H1 (cell line): ENCODE data around the gene DNAI1. TPM values are rescaled to one million over a fixed set of nuclear protein-coding genes. Genes with fewer than 3 reads are reported as not detected.
A peak's percentile ranks its signal among the peaks of the same experiment; 100 is the strongest.

Experiments used
- CTCF ChIA-PET: fragments of 300-600 bp; sonication (Branson Sonifier 250); formaldehyde crosslinking; loops from one replicate; lab custom pipeline; 2021; ENCODE audit not compliant: partially characterized antibody; lab: Charles Lee
- POLR2A ChIA-PET: fragments of 300-600 bp; sonication (Branson Sonifier 250); formaldehyde crosslinking; loops from one replicate; lab custom pipeline; 2021; ENCODE audit warnings: inconsistent platforms; ENCODE audit not compliant: partially characterized antibody; lab: Charles Lee
- DNase-seq, 2 experiments: peaks; one replicate each; pipeline versions ENCODE4 v3.0.0 to v3.0.0-alpha.2; 2010 to 2022; ENCODE audit warnings: low spot score in 2 of 2, low read depth in 1 of 2, mixed read lengths in 1 of 2
- FAIRE-seq: peaks from 2 replicates; lab custom pipeline; 2011; peaks lifted over from hg19 to GRCh38; lab: Jason Lieb, UNC
- H2AFZ ChIP-seq: 2 replicates; pipeline ENCODE4 v1.8.1; 2012; ENCODE audit warnings: low read length, inconsistent platforms
- H2AK5ac ChIP-seq: 2 replicates; pipeline ENCODE4 v1.6.1; 2013; ENCODE audit warnings: low read depth, low read length
- H2BK120ac ChIP-seq: replicated peaks from 2 replicates; pipeline ENCODE3; 2013; ENCODE audit warnings: low read depth, low read length, inconsistent platforms
- H2BK12ac ChIP-seq: 2 replicates; pipeline ENCODE4 v1.6.1; 2013; ENCODE audit warnings: low read depth, low read length
- H2BK15ac ChIP-seq: 2 replicates; pipeline ENCODE4 v1.6.1; 2013; ENCODE audit warnings: low read length
- H2BK20ac ChIP-seq: 2 replicates; pipeline ENCODE4 v1.6.1; 2013; ENCODE audit warnings: low read length
- H2BK5ac ChIP-seq: 2 replicates; pipeline ENCODE4 v1.6.1; 2013; ENCODE audit warnings: low read depth, low read length
- H3K14ac ChIP-seq: 2 replicates; pipeline ENCODE4 v1.6.1; 2013; ENCODE audit warnings: inconsistent platforms; ENCODE audit not compliant: insufficient read length
- H3K18ac ChIP-seq: 2 replicates; pipeline ENCODE4 v1.6.1; 2013; ENCODE audit warnings: low read length; ENCODE audit errors: extremely low read depth
- H3K23ac ChIP-seq: 2 replicates; pipeline ENCODE4 v1.6.1; 2013; ENCODE audit warnings: inconsistent platforms; ENCODE audit not compliant: insufficient read length
- H3K23me2 ChIP-seq: 2 replicates; pipeline ENCODE4 v1.6.1; 2013; ENCODE audit warnings: low read depth, low read length
- H3K27ac ChIP-seq: 2 replicates; pipeline ENCODE4 v1.6.1; 2011; ENCODE audit warnings: low read depth, low read length, inconsistent platforms
- H3K27me3 ChIP-seq, 4 experiments: replicated peaks in 1 of 4; 1 replicate in 1 of 4; 2 replicates in 3 of 4; pipeline versions ENCODE4 v1.6.1 to v1.8.1; 2011 to 2013; ENCODE audit warnings: low read length in 3 of 4, mild to moderate bottlenecking in 3 of 4, inconsistent platforms in 2 of 4, mixed read lengths in 2 of 4, moderate library complexity in 1 of 4; ENCODE audit not compliant: control insufficient read depth in 3 of 4, insufficient read depth in 3 of 4; ENCODE audit errors: extremely low read depth in 1 of 4
- H3K36me3 ChIP-seq, 4 experiments: 2 replicates each; pipeline versions ENCODE4 v1.6.1 to v1.8.1; 2011 to 2013; ENCODE audit warnings: mild to moderate bottlenecking in 4 of 4, low read length in 3 of 4, moderate library complexity in 2 of 4, control low read depth in 1 of 4, inconsistent platforms in 1 of 4; ENCODE audit not compliant: insufficient read depth in 4 of 4, control insufficient read depth in 2 of 4
- H3K4ac ChIP-seq: replicated peaks from 2 replicates; pipeline ENCODE3; 2013; ENCODE audit warnings: low read length, low read depth, mixed read lengths, inconsistent platforms; ENCODE audit not compliant: insufficient read length
- H3K4me1 ChIP-seq, 4 experiments: replicated peaks in 1 of 4; 1 replicate in 1 of 4; 2 replicates in 3 of 4; pipeline versions ENCODE4 v1.6.1 to v1.8.1; 2011 to 2013; ENCODE audit warnings: low read length in 3 of 4, inconsistent platforms in 2 of 4, mixed read lengths in 1 of 4; ENCODE audit not compliant: insufficient read depth in 4 of 4, control insufficient read depth in 3 of 4
- H3K4me2 ChIP-seq, 2 experiments: 2 replicates each; pipeline versions ENCODE4 v1.6.1 to v1.8.1; 2011 to 2013; ENCODE audit warnings: low read depth in 2 of 2, low read length in 2 of 2, control low read depth in 1 of 2, inconsistent platforms in 1 of 2, mild to moderate bottlenecking in 1 of 2; ENCODE audit not compliant: insufficient read depth in 1 of 2
- H3K4me3 ChIP-seq, 4 experiments: fragments of 200-600, 300-600 bp in 1 of 4; sonication (generic), shearing (Covaris generic), sonication (Bioruptor Twin) in 1 of 4; 2 replicates each; pipeline versions ENCODE4 v1.5.1 to v1.8.1; 2011 to 2016; ENCODE audit warnings: low read length in 4 of 4, low read depth in 3 of 4, control low read depth in 2 of 4, inconsistent platforms in 2 of 4, mild to moderate bottlenecking in 2 of 4, mixed read lengths in 1 of 4, moderate library complexity in 1 of 4; ENCODE audit not compliant: insufficient read depth in 2 of 4; ENCODE audit errors: extremely low read depth in 1 of 4
- H3K56ac ChIP-seq: replicated peaks from 2 replicates; pipeline ENCODE3; 2013; ENCODE audit warnings: low read depth, mild to moderate bottlenecking, mixed read lengths, low read length, inconsistent platforms; ENCODE audit not compliant: insufficient read length
- H3K79me1 ChIP-seq: 2 replicates; pipeline ENCODE4 v1.6.1; 2013; ENCODE audit warnings: low read depth, low read length, control low read depth
- H3K79me2 ChIP-seq, 2 experiments: 2 replicates each; pipeline versions ENCODE4 v1.6.1 to v1.8.1; 2012 to 2013; ENCODE audit warnings: low read length in 2 of 2, mild to moderate bottlenecking in 2 of 2, inconsistent platforms in 1 of 2; ENCODE audit not compliant: insufficient read depth in 2 of 2, control insufficient read depth in 1 of 2
- H3K9ac ChIP-seq, 4 experiments: replicated peaks in 1 of 4; 1 replicate in 1 of 4; 2 replicates in 3 of 4; pipeline versions ENCODE4 v1.6.1 to v1.8.1; 2011 to 2013; ENCODE audit warnings: low read depth in 3 of 4, low read length in 3 of 4, control low read depth in 2 of 4, mild to moderate bottlenecking in 2 of 4, moderate library complexity in 2 of 4, inconsistent platforms in 1 of 4; ENCODE audit errors: extremely low read depth in 1 of 4
- H3K9me3 ChIP-seq, 2 experiments: 2 replicates each; pipeline versions ENCODE4 v1.6.1 to v1.8.1; 2012 to 2013; ENCODE audit warnings: mild to moderate bottlenecking in 2 of 2, moderate library complexity in 2 of 2, control low read depth in 1 of 2, inconsistent platforms in 1 of 2, low read depth in 1 of 2, low read length in 1 of 2, mixed read lengths in 1 of 2; ENCODE audit not compliant: insufficient read depth in 2 of 2
- H4K20me1 ChIP-seq, 2 experiments: replicated peaks in 1 of 2; 2 replicates each; pipeline versions ENCODE3 to v1.8.1; 2011 to 2013; ENCODE audit warnings: inconsistent platforms in 2 of 2, low read length in 2 of 2, mild to moderate bottlenecking in 1 of 2; ENCODE audit not compliant: insufficient read depth in 2 of 2, control insufficient read depth in 1 of 2
- H4K5ac ChIP-seq: 2 replicates; pipeline ENCODE4 v1.6.1; 2013; ENCODE audit warnings: low read length, low read depth, mixed read lengths, inconsistent platforms; ENCODE audit not compliant: insufficient read length
- H4K8ac ChIP-seq: 2 replicates; pipeline ENCODE4 v1.8.0; 2013; ENCODE audit warnings: mild to moderate bottlenecking, moderate library complexity, low read length, inconsistent platforms; ENCODE audit not compliant: insufficient read depth; ENCODE audit errors: extremely low read depth
- H4K91ac ChIP-seq: replicated peaks from 2 replicates; pipeline ENCODE3; 2013; ENCODE audit warnings: low read length, mixed read lengths, inconsistent platforms; ENCODE audit not compliant: insufficient read length
- BRCA1 ChIP-seq: IDR thresholded peaks from 2 replicates; pipeline ENCODE4 v1.6.1; 2012; ENCODE audit warnings: low read depth, low read length, improper control_type of control experiment
- CBX8 ChIP-seq: fragments of 300-800, 300-1000 bp; sonication (generic); IDR thresholded peaks from 2 replicates; pipeline ENCODE4 v1.7.1; 2016; ENCODE audit warnings: low read depth, low read length, borderline replicate concordance
- CEBPB ChIP-seq: IDR thresholded peaks from 2 replicates; pipeline ENCODE4 v1.6.1; 2012; ENCODE audit warnings: low read depth, low read length
- EP300 ChIP-seq, 2 experiments: IDR thresholded peaks; 1 replicate in 1 of 2; 2 replicates in 1 of 2; pipeline ENCODE4 v1.6.1; 2011 to 2012; ENCODE audit warnings: low read depth in 2 of 2, low read length in 2 of 2, mild to moderate bottlenecking in 2 of 2, borderline replicate concordance in 1 of 2, inconsistent platforms in 1 of 2, moderate library complexity in 1 of 2
- GTF2F1 ChIP-seq: IDR thresholded peaks from 2 replicates; pipeline ENCODE4 v1.6.1; 2012; ENCODE audit warnings: low read depth, low read length, improper control_type of control experiment, borderline replicate concordance
- JUN ChIP-seq: IDR thresholded peaks from 2 replicates; pipeline ENCODE4 v1.6.1; 2011; ENCODE audit warnings: low read depth, mild to moderate bottlenecking, improper control_type of control experiment, low read length
- SRF ChIP-seq: IDR thresholded peaks from 2 replicates; pipeline ENCODE4 v1.6.1; 2011; ENCODE audit warnings: mild to moderate bottlenecking, low read depth, low read length, moderate library complexity
- TCF12 ChIP-seq: IDR thresholded peaks from 2 replicates; pipeline ENCODE4 v1.6.1; 2011; ENCODE audit warnings: low read depth, mild to moderate bottlenecking, low read length
- YY1 ChIP-seq: IDR thresholded peaks from 2 replicates; pipeline ENCODE4 v1.6.1; 2011; ENCODE audit warnings: low read depth, mild to moderate bottlenecking, low read length
- ZNF274 ChIP-seq: IDR thresholded peaks from 2 replicates; pipeline ENCODE4 v1.7.0; 2012; ENCODE audit warnings: low read length, borderline replicate concordance; ENCODE audit errors: extremely low read depth
- WGBS, 2 experiments: shearing (Covaris generic) in 1 of 2; methylation state at CpG; one replicate each; pipeline versions ENCODE4 v1.1.6 to v1.1.7; 2013 to 2015; ENCODE audit warnings: low lambda C conversion rate in 2 of 2, mixed read lengths in 2 of 2, inconsistent platforms in 1 of 2, low coverage in 1 of 2, missing lambda C conversion rate in 1 of 2; ENCODE audit not compliant: insufficient replicate concordance in 2 of 2, insufficient coverage in 1 of 2, insufficient read length in 1 of 2; ENCODE audit errors: extremely low coverage in 1 of 2, missing lambda C conversion rate in 1 of 2; 5-methylcytosine and 5-hydroxymethylcytosine counted together
- polyA plus RNA-seq, 7 experiments: library from polyadenylated mRNA; depleted of rRNA in 3 of 7; stranded (reverse) in 5 of 7; unstranded in 2 of 7; fragments of >200 nt in 5 of 7; fragments of 200-250 nt in 2 of 7; gene quantifications; 1 replicate in 5 of 7; 2 replicates in 1 of 7; 4 replicates in 1 of 7; pipeline versions ENCODE4 v1.2.1 to v1.2.3, GENCODE V29; 2011 to 2013; ENCODE audit warnings: missing spikeins in 2 of 7, mixed read lengths in 2 of 7
- total RNA-seq: library from RNA; stranded (reverse); fragmentation: NEBNext Ultra II Directional; extraction: Animal tissue kit (Norgen Biotek cat#: 25700); gene quantifications from 2 replicates; pipeline ENCODE4 v1.2.1, GENCODE V29; 2021
- TF ChIP-seq, protein P1 (sequence below), 3 experiments: IDR thresholded peaks; 1 replicate in 2 of 3; 2 replicates in 1 of 3; pipeline versions ENCODE4 v1.5.1 to v1.6.1; 2011; ENCODE audit warnings: low read length in 3 of 3, mild to moderate bottlenecking in 3 of 3, inconsistent platforms in 2 of 3, low read depth in 1 of 3, moderate library complexity in 1 of 3; ENCODE audit not compliant: insufficient read depth in 1 of 3; ENCODE audit errors: control extremely low read depth in 1 of 3

The DNAI1 gene
- total and polyA plus RNA-seq, 2 of the 8 experiments (the other 6 are each of a cell fraction or from before 2014, with no cell fraction given): 0.37 to 0.54 TPM

DNA sequence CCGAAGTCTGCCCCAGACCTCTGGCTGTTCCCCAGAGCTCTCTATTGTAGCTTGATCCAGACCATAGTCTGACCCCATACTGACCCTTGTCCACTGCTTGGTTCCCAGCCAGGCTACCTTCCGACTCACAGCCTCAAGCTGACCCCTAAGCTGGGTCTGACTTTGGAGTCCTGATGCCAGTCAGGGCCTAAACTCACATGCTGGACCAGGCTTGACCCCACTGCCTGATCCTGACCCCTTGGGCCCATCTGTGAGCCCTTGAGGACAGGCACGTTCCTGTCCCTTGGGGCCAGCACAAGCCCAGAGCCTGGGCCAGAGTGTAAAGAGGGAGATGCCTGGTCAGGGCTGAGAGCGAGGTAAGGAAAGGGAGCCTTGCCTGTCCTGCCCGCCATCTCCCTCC is 96.9 kb downstream of the DNAI1 start:
- Histone ChIP-seq H4K5ac (no peak overlapping the region), H3K23me2 (no peaks in the 10 kb centered on the region), H3K4me1 (peaks cover 10 to 29% (median 22%) of the 10 kb centered on the region in 4 experiments), H2BK12ac (no peak overlapping the region), H2BK120ac (no peak overlapping the region), H2BK15ac (no peak overlapping the region), H2AFZ (no peak overlapping the region), H3K36me3 (no peaks in the 10 kb centered on the region), H3K27ac (no peak overlapping the region), H3K27me3 (no peaks in the 10 kb centered on the region; a peak in 1 of 7 replicates), H4K20me1 (no peaks in the 10 kb centered on the region), H3K14ac (no peak overlapping the region), H3K4me3 (no peak overlapping the region), H2BK20ac (peak overlapping the region; percentile 92; the same call in 1 of the 2 replicates), H3K9ac (no peak overlapping the region), H3K56ac (no peak overlapping the region), H3K79me1 (0 out of 2 replicates have a peak, but pooled peaks cover 2% of the 10 kb centered on the region), H4K8ac (peak overlapping the region; percentile 82; the same call in 1 of the 2 replicates), H3K18ac (no peak overlapping the region), H3K4me2 (no peak overlapping the region), H3K4ac (peak overlapping the region; percentile 6), H2AK5ac (no peak overlapping the region; the same call in 1 of the 2 replicates), H4K91ac (peak overlapping the region; percentile 57), H2BK5ac (peak overlapping the region; percentile 48; the same call in 1 of the 2 replicates), H3K79me2 (no peaks in the 10 kb centered on the region), H3K23ac (no peak overlapping the region), H3K9me3 (no peaks in the 10 kb centered on the region)
- DNase-seq (peak in 1 of 2 experiments; percentile 39), FAIRE-seq (no peak)
- ChIA-PET CTCF (interaction anchor here (0.8 to 11.9 kb wide), 9 partner anchors 7 to 78 kb away, joined by 3 to 241 read pairs (median 6); no protein-coding TSS in a partner anchor), POLR2A (interaction anchor here (1.0 to 1.6 kb wide), 4 partner anchors 9 to 54 kb away, joined by 3 to 5 read pairs (median 4); no protein-coding TSS in a partner anchor)
- WGBS, 2 experiments: 74% methylated on average over 4 of the region's 5 CpGs; no CpG with 5 or more reads in 1 of the 2 experiments
- no peak for TF ChIP-seq CEBPB
- TF ChIP-seq JUN: no peak
- no peak for TF ChIP-seq YY1
- no peak for TF ChIP-seq CBX8
- TF ChIP-seq SRF: no peak
- no peak for TF ChIP-seq BRCA1
- TF ChIP-seq, protein P1, sequence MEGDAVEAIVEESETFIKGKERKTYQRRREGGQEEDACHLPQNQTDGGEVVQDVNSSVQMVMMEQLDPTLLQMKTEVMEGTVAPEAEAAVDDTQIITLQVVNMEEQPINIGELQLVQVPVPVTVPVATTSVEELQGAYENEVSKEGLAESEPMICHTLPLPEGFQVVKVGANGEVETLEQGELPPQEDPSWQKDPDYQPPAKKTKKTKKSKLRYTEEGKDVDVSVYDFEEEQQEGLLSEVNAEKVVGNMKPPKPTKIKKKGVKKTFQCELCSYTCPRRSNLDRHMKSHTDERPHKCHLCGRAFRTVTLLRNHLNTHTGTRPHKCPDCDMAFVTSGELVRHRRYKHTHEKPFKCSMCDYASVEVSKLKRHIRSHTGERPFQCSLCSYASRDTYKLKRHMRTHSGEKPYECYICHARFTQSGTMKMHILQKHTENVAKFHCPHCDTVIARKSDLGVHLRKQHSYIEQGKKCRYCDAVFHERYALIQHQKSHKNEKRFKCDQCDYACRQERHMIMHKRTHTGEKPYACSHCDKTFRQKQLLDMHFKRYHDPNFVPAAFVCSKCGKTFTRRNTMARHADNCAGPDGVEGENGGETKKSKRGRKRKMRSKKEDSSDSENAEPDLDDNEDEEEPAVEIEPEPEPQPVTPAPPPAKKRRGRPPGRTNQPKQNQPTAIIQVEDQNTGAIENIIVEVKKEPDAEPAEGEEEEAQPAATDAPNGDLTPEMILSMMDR (IDR thresholded peaks at IDR 0.05; ENCODE audit: control extremely low read depth in 1 of 3, insufficient read depth in 1 of 3, low read depth in 1 of 3, low read length in 3 of 3): no peak
- no peak for TF ChIP-seq ZNF274
- no peak for TF ChIP-seq TCF12
- TF ChIP-seq EP300 (IDR thresholded peaks at IDR 0.05; ENCODE audit: borderline replicate concordance in 1 of 2, low read depth in 2 of 2, low read length in 2 of 2): no peak
- TF ChIP-seq GTF2F1: no peak
